Ishikawa (cell line): ENCODE results near the gene FRRS1.

ENCODE experiments used
- CEBPB ChIP-seq: IDR thresholded peaks from 2 replicates; pipeline ENCODE4 v1.6.1; 2012
- CREB1 ChIP-seq: IDR thresholded peaks from 2 replicates; pipeline ENCODE4 v1.6.1; 2012; ENCODE audit warnings: low read depth
- EGR1 ChIP-seq: IDR thresholded peaks from 2 replicates; pipeline ENCODE4 v1.6.1; 2012
- EP300 ChIP-seq: IDR thresholded peaks from 2 replicates; pipeline ENCODE4 v1.6.1; 2012; ENCODE audit warnings: borderline replicate concordance
- FOXM1 ChIP-seq: IDR thresholded peaks from 2 replicates; pipeline ENCODE4 v1.6.1; 2012; ENCODE audit warnings: low read depth, borderline replicate concordance
- MAX ChIP-seq: IDR thresholded peaks from 2 replicates; pipeline ENCODE4 v1.6.1; 2012
- NFIC ChIP-seq: IDR thresholded peaks from 2 replicates; pipeline ENCODE4 v1.6.1; 2012
- RAD21 ChIP-seq: IDR thresholded peaks from 2 replicates; pipeline ENCODE4 v1.6.1; 2012; ENCODE audit warnings: low read depth
- TAF1 ChIP-seq: IDR thresholded peaks from 2 replicates; pipeline ENCODE4 v1.6.1; 2012; ENCODE audit warnings: low read depth, mild to moderate bottlenecking
- TCF12 ChIP-seq: IDR thresholded peaks from 2 replicates; pipeline ENCODE4 v1.6.1; 2012; ENCODE audit warnings: low read depth
- TEAD4 ChIP-seq: IDR thresholded peaks from 2 replicates; pipeline ENCODE4 v1.6.1; 2012
- YY1 ChIP-seq: IDR thresholded peaks from 2 replicates; pipeline ENCODE4 v1.6.1; 2012; ENCODE audit warnings: low read depth
- TF ChIP-seq, protein P1 (sequence below): IDR thresholded peaks from 2 replicates; pipeline ENCODE4 v1.6.1; 2012; ENCODE audit warnings: low read depth, mild to moderate bottlenecking
- TF ChIP-seq, protein P2 (sequence below): IDR thresholded peaks from 2 replicates; pipeline ENCODE4 v1.6.1; 2012

DNA sequence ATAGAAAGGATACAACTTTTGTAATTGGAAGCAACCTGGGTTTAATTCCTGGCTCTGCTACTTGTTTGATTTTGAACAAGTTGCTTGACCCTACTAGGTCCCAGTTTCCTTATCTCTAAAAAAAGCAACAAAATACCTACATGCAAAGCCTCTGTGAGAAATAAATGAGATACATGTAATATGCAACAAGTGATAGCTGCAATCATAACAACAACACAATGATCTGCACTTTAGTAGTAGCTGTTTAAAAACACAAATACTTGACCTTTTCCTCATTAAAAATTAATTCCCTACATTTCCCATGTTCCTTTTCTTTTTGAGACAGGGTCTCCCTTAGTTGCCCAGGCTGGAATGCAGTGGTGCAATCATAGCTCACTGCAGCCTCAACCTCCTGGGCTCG lies 40.0 kb downstream of the FRRS1 start:
- TF ChIP-seq EP300, result no peak
- TF ChIP-seq TAF1, result no peak
- TF ChIP-seq, protein P1, sequence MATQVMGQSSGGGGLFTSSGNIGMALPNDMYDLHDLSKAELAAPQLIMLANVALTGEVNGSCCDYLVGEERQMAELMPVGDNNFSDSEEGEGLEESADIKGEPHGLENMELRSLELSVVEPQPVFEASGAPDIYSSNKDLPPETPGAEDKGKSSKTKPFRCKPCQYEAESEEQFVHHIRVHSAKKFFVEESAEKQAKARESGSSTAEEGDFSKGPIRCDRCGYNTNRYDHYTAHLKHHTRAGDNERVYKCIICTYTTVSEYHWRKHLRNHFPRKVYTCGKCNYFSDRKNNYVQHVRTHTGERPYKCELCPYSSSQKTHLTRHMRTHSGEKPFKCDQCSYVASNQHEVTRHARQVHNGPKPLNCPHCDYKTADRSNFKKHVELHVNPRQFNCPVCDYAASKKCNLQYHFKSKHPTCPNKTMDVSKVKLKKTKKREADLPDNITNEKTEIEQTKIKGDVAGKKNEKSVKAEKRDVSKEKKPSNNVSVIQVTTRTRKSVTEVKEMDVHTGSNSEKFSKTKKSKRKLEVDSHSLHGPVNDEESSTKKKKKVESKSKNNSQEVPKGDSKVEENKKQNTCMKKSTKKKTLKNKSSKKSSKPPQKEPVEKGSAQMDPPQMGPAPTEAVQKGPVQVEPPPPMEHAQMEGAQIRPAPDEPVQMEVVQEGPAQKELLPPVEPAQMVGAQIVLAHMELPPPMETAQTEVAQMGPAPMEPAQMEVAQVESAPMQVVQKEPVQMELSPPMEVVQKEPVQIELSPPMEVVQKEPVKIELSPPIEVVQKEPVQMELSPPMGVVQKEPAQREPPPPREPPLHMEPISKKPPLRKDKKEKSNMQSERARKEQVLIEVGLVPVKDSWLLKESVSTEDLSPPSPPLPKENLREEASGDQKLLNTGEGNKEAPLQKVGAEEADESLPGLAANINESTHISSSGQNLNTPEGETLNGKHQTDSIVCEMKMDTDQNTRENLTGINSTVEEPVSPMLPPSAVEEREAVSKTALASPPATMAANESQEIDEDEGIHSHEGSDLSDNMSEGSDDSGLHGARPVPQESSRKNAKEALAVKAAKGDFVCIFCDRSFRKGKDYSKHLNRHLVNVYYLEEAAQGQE, result no peak
- TF ChIP-seq FOXM1, result no peak
- no peak for TF ChIP-seq RAD21
- TF ChIP-seq CEBPB, result no peak
- no peak for TF ChIP-seq TCF12
- TF ChIP-seq TEAD4, result no peak
- TF ChIP-seq MAX, result no peak
- TF ChIP-seq YY1, result no peak
- TF ChIP-seq, protein P2, sequence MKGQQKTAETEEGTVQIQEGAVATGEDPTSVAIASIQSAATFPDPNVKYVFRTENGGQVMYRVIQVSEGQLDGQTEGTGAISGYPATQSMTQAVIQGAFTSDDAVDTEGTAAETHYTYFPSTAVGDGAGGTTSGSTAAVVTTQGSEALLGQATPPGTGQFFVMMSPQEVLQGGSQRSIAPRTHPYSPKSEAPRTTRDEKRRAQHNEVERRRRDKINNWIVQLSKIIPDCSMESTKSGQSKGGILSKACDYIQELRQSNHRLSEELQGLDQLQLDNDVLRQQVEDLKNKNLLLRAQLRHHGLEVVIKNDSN, result no peak
- TF ChIP-seq CREB1, result no peak
- TF ChIP-seq EGR1, result no peak
- TF ChIP-seq NFIC, result no peak
